Bone marrow (tissue), 2 donors: ENCODE measurements around the gene ITK.

Source experiments
- DNase-seq, 2 donors: peaks; one replicate each; lab custom pipeline; 2025; lab: John Stamatoyannopoulos, UW

ITK gene

GRCh38 chr5:157247267-157247666, 66.6 kb downstream of the ITK start:
- DNase-seq, result no peak

- DNase-seq, result peak in 1 of 2 donors; percentile 48
These were observed 68.3 kb downstream of the ITK start for GRCh38 chr5:157248821-157249470.

GRCh38 chr5:157252711-157253465, 72.2 kb downstream of the ITK start:
- DNase-seq, result peak in 1 of 2 donors; percentile 79

GRCh38 chr5:157253547-157253946, 72.9 kb downstream of the ITK start:
- no peak for DNase-seq

- no peak for DNase-seq
These were observed 77.8 kb downstream of the ITK start for GRCh38 chr5:157258450-157258849.

- no peak for DNase-seq
These were observed 79.1 kb downstream of the ITK start for GRCh38 chr5:157259699-157260098.

- DNase-seq, result no peak
These were observed 83.0 kb downstream of the ITK start for GRCh38 chr5:157263496-157264090.

- peak in 1 of 2 donors; percentile 52 for DNase-seq
These were observed 85.2 kb downstream of the ITK start, which contains the start of gene CYFIP2 for GRCh38 chr5:157265714-157266285. TSS of gene CYFIP2 (plus strand) at chr5:157266123. CDS start at chr5:157285362, 19,239 bp downstream.

GRCh38 chr5:157266286-157267007, 85.8 kb downstream of the ITK start:
- DNase-seq, result no peak

GRCh38 chr5:157267025-157267424, 86.4 kb downstream of the ITK start:
- no peak for DNase-seq

- DNase-seq, result no peak
These were observed 87.3 kb downstream of the ITK start for GRCh38 chr5:157267761-157268480.

- no peak for DNase-seq
These were observed 88.6 kb downstream of the ITK start for GRCh38 chr5:157269165-157269671.

GRCh38 chr5:157269761-157270272, 89.2 kb downstream of the ITK start:
- DNase-seq, result no peak

GRCh38 chr5:157270771-157271170, 90.1 kb downstream of the ITK start:
- no peak for DNase-seq

GRCh38 chr5:157271740-157272271, 91.2 kb downstream of the ITK start:
- peak in 1 of 2 donors; percentile 95 for DNase-seq

- peak in 1 of 2 donors; percentile 33 for DNase-seq
These were observed 92.5 kb downstream of the ITK start for GRCh38 chr5:157273131-157273556.

GRCh38 chr5:157275403-157275802, 94.8 kb downstream of the ITK start:
- no peak for DNase-seq

GRCh38 chr5:157278319-157279037, 97.8 kb downstream of the ITK start:
- DNase-seq, result no peak

GRCh38 chr5:157279605-157280239, 99.1 kb downstream of the ITK start:
- no peak for DNase-seq
